Thyroid gland (tissue), 4 donors: ENCODE data around the gene KBTBD12.

Experiments
- POLR2A ChIP-seq, 2 donors: fragments of 450-650 bp; IDR thresholded peaks; one replicate each; pipeline ENCODE4 v1.6.1; 2017; ENCODE audit warnings: antibody characterized with exemption in 2 of 2, mild to moderate bottlenecking in 2 of 2, moderate library complexity in 1 of 2
- TF ChIP-seq, protein P1 (sequence below), 6 experiments: fragments of 200-600 bp in 3 of 6; fragments of 450-650 bp in 3 of 6; sonication (generic) in 3 of 6; IDR thresholded peaks; one replicate each; pipeline ENCODE4 v1.5.1; 2016 to 2019; ENCODE audit warnings: antibody characterized with exemption in 6 of 6, mild to moderate bottlenecking in 2 of 6, inconsistent platforms in 1 of 6, moderate library complexity in 1 of 6

DNA sequence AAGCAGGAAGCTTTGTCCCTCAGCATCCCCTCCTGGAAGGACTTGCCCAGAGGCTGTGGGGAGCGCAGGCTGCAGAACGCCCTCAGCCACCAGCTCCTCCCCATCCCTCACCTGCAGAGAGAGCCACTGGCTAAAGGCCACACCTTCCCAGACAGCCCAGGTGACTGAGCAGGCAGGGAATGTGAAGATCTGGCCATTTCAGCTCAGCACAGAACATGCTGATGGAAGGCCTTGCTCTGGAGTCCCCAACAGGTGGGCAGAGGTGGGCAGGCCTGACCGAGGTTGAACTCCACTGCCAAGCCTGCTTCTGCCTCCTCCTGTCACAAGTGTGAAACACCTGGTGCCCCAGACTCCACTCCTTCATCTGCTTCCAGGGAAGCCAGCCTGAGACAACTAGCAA is 86.5 kb downstream of the KBTBD12 start:
- no peak for TF ChIP-seq POLR2A (IDR thresholded peaks at IDR 0.05)
- TF ChIP-seq, protein P1, sequence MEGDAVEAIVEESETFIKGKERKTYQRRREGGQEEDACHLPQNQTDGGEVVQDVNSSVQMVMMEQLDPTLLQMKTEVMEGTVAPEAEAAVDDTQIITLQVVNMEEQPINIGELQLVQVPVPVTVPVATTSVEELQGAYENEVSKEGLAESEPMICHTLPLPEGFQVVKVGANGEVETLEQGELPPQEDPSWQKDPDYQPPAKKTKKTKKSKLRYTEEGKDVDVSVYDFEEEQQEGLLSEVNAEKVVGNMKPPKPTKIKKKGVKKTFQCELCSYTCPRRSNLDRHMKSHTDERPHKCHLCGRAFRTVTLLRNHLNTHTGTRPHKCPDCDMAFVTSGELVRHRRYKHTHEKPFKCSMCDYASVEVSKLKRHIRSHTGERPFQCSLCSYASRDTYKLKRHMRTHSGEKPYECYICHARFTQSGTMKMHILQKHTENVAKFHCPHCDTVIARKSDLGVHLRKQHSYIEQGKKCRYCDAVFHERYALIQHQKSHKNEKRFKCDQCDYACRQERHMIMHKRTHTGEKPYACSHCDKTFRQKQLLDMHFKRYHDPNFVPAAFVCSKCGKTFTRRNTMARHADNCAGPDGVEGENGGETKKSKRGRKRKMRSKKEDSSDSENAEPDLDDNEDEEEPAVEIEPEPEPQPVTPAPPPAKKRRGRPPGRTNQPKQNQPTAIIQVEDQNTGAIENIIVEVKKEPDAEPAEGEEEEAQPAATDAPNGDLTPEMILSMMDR (IDR thresholded peaks at IDR 0.05): no peak
